ENCODE measurements around the gene PALM2AKAP2. TPM values are rescaled to one million over a fixed set of nuclear protein-coding genes. Genes with fewer than 3 reads are reported as not detected.

PALM2AKAP2 gene
- 3.7 and 7.7 TPM in 2 replicates for total RNA-seq (2014; rRNA removed; shearing (Covaris generic))

- peak; percentile 79 for DNase-seq (ENCODE audit: low read depth)
These were observed at the start of gene PALM2AKAP2 for GRCh38 chr9:109779711-109780452. Gene PALM2AKAP2 (plus strand): TSS chr9:109780198. CDS start chr9:109780489, 291 bp downstream.

GRCh38 chr9:109730228-109730627 is 49.8 kb upstream of the PALM2AKAP2 start:
- DNase-seq (ENCODE audit: low read depth) = peak; percentile 84

- DNase-seq (ENCODE audit: low read depth) = peak; percentile 54
These were observed 46.3 kb upstream of the PALM2AKAP2 start for GRCh38 chr9:109733690-109734089.

DNA sequence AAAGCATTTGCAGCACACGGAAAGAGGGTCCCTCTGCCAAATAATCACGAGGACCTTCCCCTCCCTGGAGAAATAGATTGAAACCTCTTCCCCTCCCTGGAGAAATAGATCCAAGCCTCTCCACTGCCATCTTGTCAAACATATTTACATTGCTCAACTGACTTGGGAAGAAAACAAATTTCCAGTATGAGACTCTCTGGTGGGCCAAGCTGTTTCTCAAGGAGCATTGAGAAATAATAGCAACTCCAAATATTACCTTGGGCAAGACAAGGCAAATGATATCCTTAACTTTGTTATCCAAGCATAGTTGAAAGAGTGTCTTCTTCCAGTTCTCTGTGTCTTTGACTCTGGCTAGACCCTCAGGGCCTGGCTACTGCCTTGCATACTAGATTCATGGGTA is 45.2 kb upstream of the PALM2AKAP2 start:
- no peak for DNase-seq (ENCODE audit: low read depth)

DNA sequence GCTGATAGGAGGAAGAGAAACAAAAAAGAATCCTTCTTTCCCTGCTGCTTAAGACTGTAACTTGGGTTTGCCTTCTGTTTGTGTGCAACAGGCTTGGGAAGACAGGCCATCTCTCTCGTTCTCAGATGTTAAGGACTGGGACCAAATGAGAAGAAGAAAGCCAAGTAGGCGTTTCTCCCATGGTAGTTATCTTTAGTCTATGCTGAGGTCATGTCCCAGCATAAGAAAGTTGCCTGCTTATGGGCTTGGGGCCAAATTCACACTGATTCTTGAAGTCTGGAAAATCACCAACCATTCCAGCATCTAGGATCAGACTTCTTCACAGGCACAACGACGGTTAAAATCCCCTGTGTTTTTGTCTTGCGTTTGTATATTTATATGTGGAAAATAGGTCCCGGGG is 44.2 kb upstream of the PALM2AKAP2 start:
- DNase-seq (ENCODE audit: low read depth) = no peak

GRCh38 chr9:109737295-109737694 is 42.7 kb upstream of the PALM2AKAP2 start:
- no peak for DNase-seq (ENCODE audit: low read depth)

GRCh38 chr9:109739760-109740159 is 40.2 kb upstream of the PALM2AKAP2 start:
- peak; percentile 42 for DNase-seq (ENCODE audit: low read depth)

DNA sequence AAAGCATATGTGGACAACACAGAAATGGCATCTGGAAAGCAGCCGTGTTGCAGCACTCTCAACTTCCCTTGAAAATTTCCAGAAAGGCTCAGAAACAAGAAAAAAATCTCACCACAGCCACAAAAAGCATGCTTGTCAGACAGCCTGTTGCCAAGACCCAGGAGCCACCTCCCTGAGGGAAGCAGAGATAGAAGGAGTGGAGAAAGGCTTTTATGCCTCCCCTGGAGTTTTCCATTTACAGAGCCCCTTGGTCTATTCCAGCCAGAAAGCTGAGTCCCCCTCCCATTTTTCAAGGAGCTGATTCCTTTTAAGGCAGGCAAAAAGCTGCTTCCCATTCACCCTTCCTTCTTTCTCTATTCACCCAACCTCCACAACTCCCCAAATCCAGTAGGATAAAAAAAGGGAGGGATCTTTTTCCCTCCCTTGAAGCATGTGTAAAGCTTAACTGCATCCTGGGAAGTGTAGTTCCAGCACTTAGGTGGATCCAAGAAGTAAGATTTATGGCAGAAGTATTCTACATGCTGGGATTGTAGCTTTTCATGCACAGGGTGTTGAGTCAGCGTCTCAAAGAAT is 37.1 kb upstream of the PALM2AKAP2 start:
- DNase-seq (ENCODE audit: low read depth) = no peak

DNA sequence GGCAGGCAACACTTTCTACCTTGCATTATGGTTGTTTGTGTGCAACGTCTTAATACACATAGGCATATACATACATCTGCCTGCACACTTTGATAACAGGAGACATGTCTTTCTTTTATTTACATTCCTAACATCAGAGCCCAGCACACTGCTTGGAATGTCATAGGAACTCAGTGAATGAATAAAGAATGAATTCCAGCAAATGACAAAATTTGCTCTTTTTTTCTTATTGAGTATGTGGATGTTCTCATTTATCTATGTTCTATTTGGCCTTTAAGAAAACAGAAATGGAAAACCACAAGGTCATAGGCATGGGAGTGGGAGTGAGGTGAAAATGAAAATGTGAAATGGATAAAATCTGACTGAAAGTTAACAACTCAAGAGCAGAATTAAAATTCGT is 36.3 kb upstream of the PALM2AKAP2 start:
- DNase-seq (ENCODE audit: low read depth) = no peak

GRCh38 chr9:109745335-109746283 is 34.4 kb upstream of the PALM2AKAP2 start:
- DNase-seq (ENCODE audit: low read depth) = peak; percentile 47

DNA sequence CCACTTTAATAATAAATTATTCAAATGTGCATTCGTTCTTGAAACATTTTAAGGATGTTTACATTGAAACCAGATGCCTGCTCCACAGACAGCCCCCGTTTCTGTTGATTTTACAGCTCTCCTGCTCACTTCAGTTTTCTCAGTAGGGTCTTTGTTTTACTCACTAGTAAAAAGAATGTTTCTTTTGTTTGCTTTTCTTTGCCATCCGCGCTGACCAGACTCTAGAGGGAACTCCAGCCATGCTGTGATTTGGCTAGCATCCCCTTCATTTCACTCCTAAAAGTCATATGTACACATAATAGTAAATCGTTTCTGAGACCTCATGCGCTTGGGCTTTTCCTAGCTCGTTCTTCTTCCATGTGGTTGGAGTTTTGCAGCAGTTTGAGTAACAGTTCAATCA is 28.7 kb upstream of the PALM2AKAP2 start:
- DNase-seq (ENCODE audit: low read depth) = no peak

DNA sequence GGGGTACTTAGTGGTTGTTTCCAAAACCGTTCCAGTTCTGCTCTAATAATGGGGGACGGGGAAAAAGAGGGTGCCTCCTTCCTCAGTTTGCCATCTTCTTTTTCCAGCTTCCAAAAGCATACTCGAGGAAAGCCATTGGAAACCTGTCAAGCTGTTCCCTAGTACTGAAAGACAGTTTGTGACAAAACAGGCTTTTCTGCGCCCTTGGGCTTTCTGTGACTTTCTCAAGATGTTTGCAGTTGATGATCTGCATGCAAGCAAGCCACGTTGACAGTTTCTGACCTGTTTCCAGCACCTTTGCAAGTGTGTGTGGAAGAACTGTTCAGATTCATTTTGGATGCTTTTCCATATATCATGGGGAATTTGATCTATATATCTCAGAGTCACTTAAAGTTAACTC is 26.7 kb upstream of the PALM2AKAP2 start:
- no peak for DNase-seq (ENCODE audit: low read depth)

DNA sequence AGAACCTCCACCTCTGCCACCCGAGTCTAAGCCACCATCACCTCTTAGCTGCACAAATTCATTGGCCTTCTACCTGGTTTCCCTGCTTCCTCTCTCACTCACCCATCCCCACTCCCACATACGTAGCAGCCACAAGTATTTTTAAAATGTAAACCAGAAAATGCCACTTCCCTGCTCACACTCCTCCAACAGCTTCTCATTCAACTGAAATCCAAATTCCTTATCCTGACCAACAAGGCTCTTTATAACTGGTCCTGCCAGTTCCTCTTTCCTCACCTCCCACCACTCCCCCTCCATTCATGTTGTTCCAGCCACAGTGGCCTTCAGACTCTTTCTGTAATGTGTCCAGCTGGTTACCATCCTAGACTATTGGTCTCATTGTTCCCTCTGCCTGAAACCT is 25.0 kb upstream of the PALM2AKAP2 start:
- peak; percentile 50 for DNase-seq (ENCODE audit: low read depth)

GRCh38 chr9:109759589-109759988 is 20.4 kb upstream of the PALM2AKAP2 start:
- DNase-seq (ENCODE audit: low read depth) = no peak

GRCh38 chr9:109765278-109765677 is 14.7 kb upstream of the PALM2AKAP2 start:
- DNase-seq (ENCODE audit: low read depth) = no peak

- peak; percentile 23 for DNase-seq (ENCODE audit: low read depth)
These were observed 14.2 kb upstream of the PALM2AKAP2 start for GRCh38 chr9:109765830-109766229.

- peak; percentile 96 for DNase-seq (ENCODE audit: low read depth)
These were observed 13.6 kb upstream of the PALM2AKAP2 start for GRCh38 chr9:109766351-109766750.

GRCh38 chr9:109767404-109767803 is 12.6 kb upstream of the PALM2AKAP2 start:
- DNase-seq (ENCODE audit: low read depth) = no peak

DNA sequence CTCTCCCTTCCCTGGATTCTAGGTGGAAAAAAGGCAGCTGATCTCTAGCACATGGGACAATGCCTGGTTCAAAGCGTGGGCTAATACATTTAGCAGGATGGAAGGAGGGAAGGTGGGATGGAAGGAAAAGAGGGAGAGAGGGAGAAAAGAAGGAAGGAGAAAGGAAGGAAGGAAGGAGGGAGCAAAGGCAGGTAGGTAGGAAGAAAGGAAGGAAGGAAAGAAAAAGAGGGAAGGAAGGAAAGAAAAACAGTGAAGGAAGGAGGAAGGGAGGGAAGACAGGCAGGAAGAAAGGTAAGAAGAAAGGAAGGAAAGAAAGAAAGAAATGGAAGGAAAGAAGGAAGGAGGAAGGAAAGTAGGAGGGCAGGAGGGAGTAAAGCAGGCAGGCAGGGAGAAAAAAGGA is 12.2 kb upstream of the PALM2AKAP2 start:
- DNase-seq (ENCODE audit: low read depth) = no peak

DNA sequence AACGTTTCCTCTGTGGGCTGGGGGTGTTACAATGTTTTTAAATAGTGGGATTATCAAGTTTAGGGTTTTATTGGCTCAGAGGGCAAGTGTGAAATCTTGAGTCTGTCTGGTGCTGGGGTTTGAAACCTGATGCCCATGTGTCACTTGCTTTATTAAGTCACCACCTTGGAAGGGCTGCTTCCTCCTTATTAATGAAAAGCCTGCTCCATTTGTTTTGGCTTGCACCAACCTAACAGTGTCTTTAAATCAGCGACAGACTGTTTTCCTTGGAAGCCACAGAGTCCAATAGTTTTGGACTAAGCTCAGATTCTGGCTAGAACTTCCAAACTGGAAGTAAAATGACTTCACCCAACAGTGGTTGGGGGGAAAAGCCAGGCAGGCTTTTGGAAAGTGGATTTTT is 10.7 kb upstream of the PALM2AKAP2 start:
- peak; percentile 34 for DNase-seq (ENCODE audit: low read depth)

GRCh38 chr9:109770101-109770500 is 9.9 kb upstream of the PALM2AKAP2 start:
- DNase-seq (ENCODE audit: low read depth) = no peak

DNA sequence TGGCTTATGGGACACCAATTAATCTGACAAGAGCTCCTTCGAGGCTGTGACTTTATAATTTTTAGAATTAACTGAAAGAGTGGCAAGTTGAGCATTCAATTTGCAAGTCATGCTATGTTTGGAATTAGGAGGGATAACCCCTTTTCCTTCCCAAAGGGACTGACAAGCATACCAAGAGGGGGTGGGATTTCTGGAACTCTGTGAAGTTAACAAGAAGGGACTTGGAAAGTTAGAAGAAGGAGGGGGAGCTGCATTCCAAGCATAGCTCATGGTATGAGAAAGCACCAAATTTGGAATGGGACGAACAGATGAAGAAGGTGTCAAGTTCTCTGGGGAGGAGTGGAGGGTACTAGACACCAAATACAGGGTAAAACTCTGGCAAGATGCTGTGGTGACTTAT is 8.9 kb upstream of the PALM2AKAP2 start:
- peak; percentile 91 for DNase-seq (ENCODE audit: low read depth)

Data from M059J (cell line).